Measurements from ENCODE around the gene ZNF513.
A peak's percentile ranks its signal among the peaks of the same experiment; 100 is the strongest.
"Not testable (repeated sequence)": the region's sequence is repeated elsewhere in the genome, so short reads cannot be mapped to it uniquely, and the experiment has no call there.

The ZNF513 gene, protein sequence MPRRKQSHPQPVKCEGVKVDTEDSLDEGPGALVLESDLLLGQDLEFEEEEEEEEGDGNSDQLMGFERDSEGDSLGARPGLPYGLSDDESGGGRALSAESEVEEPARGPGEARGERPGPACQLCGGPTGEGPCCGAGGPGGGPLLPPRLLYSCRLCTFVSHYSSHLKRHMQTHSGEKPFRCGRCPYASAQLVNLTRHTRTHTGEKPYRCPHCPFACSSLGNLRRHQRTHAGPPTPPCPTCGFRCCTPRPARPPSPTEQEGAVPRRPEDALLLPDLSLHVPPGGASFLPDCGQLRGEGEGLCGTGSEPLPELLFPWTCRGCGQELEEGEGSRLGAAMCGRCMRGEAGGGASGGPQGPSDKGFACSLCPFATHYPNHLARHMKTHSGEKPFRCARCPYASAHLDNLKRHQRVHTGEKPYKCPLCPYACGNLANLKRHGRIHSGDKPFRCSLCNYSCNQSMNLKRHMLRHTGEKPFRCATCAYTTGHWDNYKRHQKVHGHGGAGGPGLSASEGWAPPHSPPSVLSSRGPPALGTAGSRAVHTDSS

DNA sequence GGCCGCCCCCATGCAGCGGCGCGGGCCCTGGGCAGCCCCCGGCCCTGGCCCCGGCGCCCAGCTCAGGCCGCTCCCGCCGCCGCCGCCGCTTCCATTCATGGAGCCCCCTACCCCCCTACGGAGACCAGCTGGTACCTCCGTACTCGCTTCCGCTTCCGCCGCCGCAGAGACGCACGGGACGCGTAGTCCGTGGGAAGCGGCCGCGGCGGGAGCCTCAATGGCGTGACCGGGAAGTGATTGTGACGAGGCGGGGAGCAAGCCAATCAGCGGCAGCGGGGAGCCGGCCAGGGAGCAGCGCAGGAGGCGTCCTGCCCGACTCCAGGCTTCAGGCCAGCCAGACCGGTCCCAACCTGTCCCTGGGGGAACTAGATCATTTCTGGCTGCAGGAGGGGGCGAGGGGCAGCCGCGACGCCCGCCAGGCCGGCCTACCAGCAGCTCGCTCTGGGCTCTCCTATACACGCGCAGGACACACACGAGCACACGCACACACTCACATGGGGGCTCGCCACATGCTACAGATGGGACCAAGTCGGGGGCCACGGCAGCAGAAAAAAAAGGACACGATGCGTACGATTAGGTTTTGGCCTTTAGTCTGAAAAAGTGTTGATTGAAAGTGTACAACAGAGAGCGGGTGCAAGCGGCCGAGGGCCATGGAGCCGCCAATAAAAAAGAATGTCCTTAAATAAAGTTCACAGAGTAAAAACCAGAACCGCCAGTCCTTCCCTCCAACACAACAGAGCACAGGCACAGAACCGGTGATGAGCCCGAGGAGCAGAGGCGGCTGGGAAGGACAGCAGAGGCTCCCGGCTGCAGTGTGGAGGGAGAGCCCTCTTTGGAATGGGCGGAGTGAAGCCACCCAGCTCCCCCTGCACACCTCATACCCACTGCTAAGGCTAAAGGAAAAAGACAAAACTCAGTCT lies at the start of gene ZNF513:
TSS of gene ZNF513 (minus strand) at position 109 of the 920 bp plus-strand sequence. CDS start 208 bp downstream, outside the sequence.
- Mint-ChIP-seq H3K9me3 (no peaks in the 10 kb centered on the region), H3K36me3 (ENCODE audit: low read depth) (peaks cover 55% of the 10 kb centered on the region), H3K4me1 (ENCODE audit: low read depth) (peaks cover 17% of the 10 kb centered on the region), H3K27me3 (ENCODE audit: low read depth) (no peaks in the 10 kb centered on the region), H3K27ac (peak within 1 kb of the TSS; percentile 95), H3K4me3 (peak within 1 kb of the TSS; percentile 91)
- peak; percentile 91 for DNase-seq (ENCODE audit: low spot score)

- Mint-ChIP-seq H3K9me3 (no peaks in the 10 kb centered on the region), H3K27me3 (ENCODE audit: low read depth) (no peaks in the 10 kb centered on the region), H3K4me3 (peak overlapping the region; percentile 100), H3K27ac (peak overlapping the region; percentile 96), H3K36me3 (ENCODE audit: low read depth) (peaks cover 17% of the 10 kb centered on the region), H3K4me1 (ENCODE audit: low read depth) (peaks cover 23% of the 10 kb centered on the region)
- DNase-seq (ENCODE audit: low spot score) = peak; percentile 87
These were observed 48.5 kb upstream of the ZNF513 start for GRCh38 chr2:27428978-27429541.

DNA sequence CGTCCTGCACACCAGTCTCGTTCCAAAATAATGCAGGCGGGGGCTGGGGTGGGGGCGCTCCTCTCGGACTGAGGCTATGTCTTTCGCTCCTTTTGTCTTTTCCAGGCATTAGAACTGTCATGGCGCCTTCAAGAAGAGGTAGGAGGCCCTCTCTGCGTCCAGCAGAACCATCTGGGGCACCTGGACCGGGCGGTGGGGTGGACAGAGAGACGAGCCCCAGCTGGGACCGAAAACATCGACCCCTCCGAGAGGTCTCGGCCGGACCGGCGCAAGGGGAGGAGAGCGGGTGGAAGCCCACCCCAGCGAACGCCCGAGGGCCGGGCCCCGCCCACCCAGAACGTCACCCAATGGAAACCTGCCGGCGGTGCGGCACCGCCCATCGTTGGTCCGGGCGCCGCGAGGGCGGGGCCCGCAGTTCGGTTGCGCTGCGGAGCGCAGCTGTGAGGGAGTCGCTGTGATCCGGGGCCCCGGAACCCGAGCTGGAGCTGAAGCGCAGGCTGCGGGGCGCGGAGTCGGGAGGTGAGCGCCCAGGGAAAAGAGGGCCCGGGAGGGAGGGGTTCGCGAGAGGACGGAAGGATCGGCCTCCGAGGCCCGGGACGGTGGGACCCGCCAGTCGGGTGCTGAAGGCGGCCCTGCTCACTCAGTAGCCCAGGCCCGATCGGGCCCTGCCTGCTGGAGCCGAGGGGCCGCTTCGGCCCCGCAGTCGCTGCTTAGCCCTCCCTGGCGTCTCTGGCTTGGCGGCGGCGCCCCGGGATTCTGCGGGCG lies 47.9 kb upstream of the ZNF513 start, which contains the start of gene NRBP1:
TSS of gene NRBP1 (plus strand) at position 419 of the 765 bp plus-strand sequence. CDS start 4,643 bp downstream, outside the sequence.
- H3K4me1 Mint-ChIP-seq (ENCODE audit: low read depth) = peaks cover 23% of the 10 kb centered on the region
- H3K9me3 Mint-ChIP-seq = no peaks in the 10 kb centered on the region

GRCh38 chr2:27427863-27428212 lies 47.3 kb upstream of the ZNF513 start:
- no peaks in the 10 kb centered on the region for H3K27me3 Mint-ChIP-seq (ENCODE audit: low read depth)
- H3K4me1 Mint-ChIP-seq (ENCODE audit: low read depth) = peaks cover 23% of the 10 kb centered on the region
- H3K4me3 Mint-ChIP-seq = peak overlapping the region; percentile 100
- H3K9me3 Mint-ChIP-seq = no peaks in the 10 kb centered on the region
- peak overlapping the region; percentile 99 for H3K27ac Mint-ChIP-seq
- H3K36me3 Mint-ChIP-seq (ENCODE audit: low read depth) = peaks cover 5% of the 10 kb centered on the region
- DNase-seq (ENCODE audit: low spot score) = no peak

More for the DNA sequence above, 47.9 kb upstream of the ZNF513 start, which contains the start of gene NRBP1:
- peak; percentile 95 for DNase-seq (ENCODE audit: low spot score)
- peaks cover 10% of the 10 kb centered on the region for H3K36me3 Mint-ChIP-seq (ENCODE audit: low read depth)
- H3K4me3 Mint-ChIP-seq = peak within 1 kb of the TSS; percentile 100
- no peaks in the 10 kb centered on the region for H3K27me3 Mint-ChIP-seq (ENCODE audit: low read depth)
- H3K27ac Mint-ChIP-seq = peak within 1 kb of the TSS; percentile 99

- H3K4me1 Mint-ChIP-seq (ENCODE audit: low read depth) = peaks cover 12% of the 10 kb centered on the region
- H3K4me3 Mint-ChIP-seq; H3K9me3 Mint-ChIP-seq; DNase-seq (ENCODE audit: low spot score); H3K36me3 Mint-ChIP-seq (ENCODE audit: low read depth); H3K27me3 Mint-ChIP-seq (ENCODE audit: low read depth); H3K27ac Mint-ChIP-seq: not testable (repeated sequence)
These were observed 44.5 kb upstream of the ZNF513 start for GRCh38 chr2:27425039-27425438.

- no peak for DNase-seq (ENCODE audit: low spot score)
- peaks cover 5% of the 10 kb centered on the region for H3K4me1 Mint-ChIP-seq (ENCODE audit: low read depth)
- no peaks in the 10 kb centered on the region for H3K9me3 Mint-ChIP-seq
- no peak overlapping the region for H3K4me3 Mint-ChIP-seq
- no peak overlapping the region for H3K27ac Mint-ChIP-seq
- H3K36me3 Mint-ChIP-seq (ENCODE audit: low read depth) = no peaks in the 10 kb centered on the region
- no peaks in the 10 kb centered on the region for H3K27me3 Mint-ChIP-seq (ENCODE audit: low read depth)
These were observed 42.4 kb upstream of the ZNF513 start for GRCh38 chr2:27422958-27423357.

GRCh38 chr2:27421660-27422250 lies 41.2 kb upstream of the ZNF513 start:
- Mint-ChIP-seq H3K4me3 (no peak overlapping the region), H3K4me1 (ENCODE audit: low read depth) (no peaks in the 10 kb centered on the region), H3K27me3 (ENCODE audit: low read depth) (no peaks in the 10 kb centered on the region), H3K36me3 (ENCODE audit: low read depth) (no peaks in the 10 kb centered on the region), H3K27ac (no peak overlapping the region), H3K9me3 (no peaks in the 10 kb centered on the region)
- DNase-seq (ENCODE audit: low spot score) = no peak

DNA sequence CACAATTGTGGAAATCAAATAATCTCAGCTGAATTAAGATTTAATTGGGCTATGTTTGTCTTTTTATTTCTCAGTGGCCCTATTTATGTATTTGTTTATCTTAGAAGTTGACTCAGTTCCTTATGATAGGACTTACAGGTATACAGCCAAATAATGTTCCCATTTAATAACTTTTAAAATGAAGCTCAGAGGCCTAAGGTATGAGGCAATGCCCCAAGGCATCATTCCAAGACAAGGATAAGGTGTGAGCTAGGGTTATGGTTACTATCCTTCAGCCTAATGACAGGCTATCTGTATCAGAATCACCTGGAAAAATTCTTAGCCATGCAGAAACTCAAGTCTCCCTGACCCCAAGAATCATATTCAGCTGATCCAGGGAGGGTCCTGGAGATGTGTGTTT lies 40.5 kb upstream of the ZNF513 start:
- H3K4me1 Mint-ChIP-seq (ENCODE audit: low read depth) = no peaks in the 10 kb centered on the region
- no peak overlapping the region for H3K4me3 Mint-ChIP-seq
- DNase-seq (ENCODE audit: low spot score) = no peak
- H3K27me3 Mint-ChIP-seq (ENCODE audit: low read depth) = no peaks in the 10 kb centered on the region
- no peaks in the 10 kb centered on the region for H3K9me3 Mint-ChIP-seq
- H3K27ac Mint-ChIP-seq = no peak overlapping the region
- H3K36me3 Mint-ChIP-seq (ENCODE audit: low read depth) = no peaks in the 10 kb centered on the region

DNA sequence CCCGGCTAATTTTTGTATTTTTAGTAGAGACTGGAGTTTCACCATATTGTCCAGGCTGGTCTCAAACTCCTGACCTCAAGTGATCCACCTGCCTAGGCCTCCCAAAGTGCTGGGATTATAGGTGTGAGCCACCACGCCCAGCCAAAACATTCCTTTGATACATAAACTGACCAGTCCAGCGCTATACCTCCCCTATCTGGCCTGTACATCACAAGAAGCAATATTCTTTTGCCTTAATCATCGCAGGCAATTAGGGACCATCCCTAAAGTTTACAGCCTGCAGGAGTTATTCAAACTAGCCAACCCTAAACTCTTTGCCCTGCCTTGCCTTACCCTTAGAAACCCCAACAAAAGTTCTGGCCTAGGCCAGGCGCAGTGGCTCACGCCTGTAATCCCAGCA lies 35.6 kb upstream of the ZNF513 start:
- peaks cover 2% of the 10 kb centered on the region for H3K27me3 Mint-ChIP-seq (ENCODE audit: low read depth)
- H3K4me3 Mint-ChIP-seq = no peak overlapping the region
- no peaks in the 10 kb centered on the region for H3K9me3 Mint-ChIP-seq
- DNase-seq (ENCODE audit: low spot score) = no peak
- no peak overlapping the region for H3K27ac Mint-ChIP-seq
- no peaks in the 10 kb centered on the region for H3K4me1 Mint-ChIP-seq (ENCODE audit: low read depth)
- no peaks in the 10 kb centered on the region for H3K36me3 Mint-ChIP-seq (ENCODE audit: low read depth)

- no peak overlapping the region for H3K4me3 Mint-ChIP-seq
- peaks cover 8% of the 10 kb centered on the region for H3K36me3 Mint-ChIP-seq (ENCODE audit: low read depth)
- H3K9me3 Mint-ChIP-seq = peaks cover 3% of the 10 kb centered on the region
- no peak for DNase-seq (ENCODE audit: low spot score)
- peaks cover 15% of the 10 kb centered on the region for H3K4me1 Mint-ChIP-seq (ENCODE audit: low read depth)
- H3K27me3 Mint-ChIP-seq (ENCODE audit: low read depth) = peaks cover 2% of the 10 kb centered on the region
- H3K27ac Mint-ChIP-seq = no peak overlapping the region
These were observed 32.1 kb upstream of the ZNF513 start for GRCh38 chr2:27412419-27413152.

DNA sequence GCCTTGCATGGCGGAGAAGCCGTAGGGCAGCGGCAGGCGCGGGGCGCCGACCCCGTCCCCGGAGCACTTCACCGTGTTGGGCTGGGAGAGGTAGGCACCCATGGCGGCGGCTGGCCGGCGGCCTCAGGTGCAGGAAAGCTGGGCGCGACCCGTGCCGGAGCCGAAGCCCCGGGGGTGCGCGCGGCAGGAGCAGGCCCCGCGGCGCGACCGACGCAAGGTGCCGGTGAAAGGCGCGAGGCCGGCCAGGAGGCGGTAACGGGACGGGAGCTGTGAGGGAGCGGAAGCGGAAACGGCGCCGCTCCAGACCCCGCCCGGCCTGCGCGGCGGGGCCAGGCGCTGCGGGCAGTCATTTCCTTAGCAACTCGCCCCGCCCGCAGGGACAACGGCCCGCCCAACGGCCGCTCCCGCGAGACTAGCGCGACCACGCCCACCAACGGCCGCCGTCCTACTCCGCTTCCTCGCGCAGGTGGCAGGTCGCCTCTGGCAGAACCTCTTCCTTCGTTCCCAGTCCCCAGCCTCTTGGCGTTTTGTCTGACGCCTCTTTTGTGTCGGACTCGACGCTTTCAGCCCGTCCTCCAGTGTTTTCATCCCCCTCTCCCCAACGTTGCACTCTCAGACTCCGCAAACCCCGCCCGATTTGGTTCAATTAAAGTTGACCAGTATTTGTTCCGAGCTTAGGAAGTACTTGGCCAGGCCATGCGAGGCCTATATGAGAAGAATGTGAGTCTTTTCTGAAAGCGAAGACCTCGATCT lies 29.0 kb upstream of the ZNF513 start, which contains the start of gene PPM1G:
TSS of gene PPM1G (minus strand) at position 271 of the 753 bp plus-strand sequence. CDS start at position 102, 169 bp downstream.
- peak within 1 kb of the TSS; percentile 88 for H3K27ac Mint-ChIP-seq
- peak; percentile 96 for DNase-seq (ENCODE audit: low spot score)
- H3K36me3 Mint-ChIP-seq (ENCODE audit: low read depth) = peaks cover 21% of the 10 kb centered on the region
- H3K4me3 Mint-ChIP-seq = peak within 1 kb of the TSS; percentile 88
- H3K27me3 Mint-ChIP-seq (ENCODE audit: low read depth) = peaks cover 2% of the 10 kb centered on the region
- H3K9me3 Mint-ChIP-seq = peaks cover 3% of the 10 kb centered on the region
- peaks cover 26% of the 10 kb centered on the region for H3K4me1 Mint-ChIP-seq (ENCODE audit: low read depth)

Data from T-helper 2 cell treated with Interferon-gamma antibody and Interleukin-4, amounts not matched to agents 5 μg/mL and 100 μg/mL, for 36 hours (primary cell).